HG03469 (cell line): ENCODE results near the gene WDR33.

Source experiments
- ATAC-seq: cut with Tn5 transposase; IDR thresholded peaks from one replicate; pipeline ENCODE4 v1.9.1; 2021; ENCODE audit warnings: mild to moderate bottlenecking, moderate library complexity, moderate number of reproducible peaks; ENCODE audit not compliant: unreplicated experiment

WDR33 gene

GRCh38 chr2:127769587-127769986 is 41.4 kb downstream of the WDR33 start:
- ATAC-seq, result no peak

- ATAC-seq, result no peak
Measured at GRCh38 chr2:127768775-127769479, 42.0 kb downstream of the WDR33 start.

- ATAC-seq, result no peak
Measured at GRCh38 chr2:127763776-127764175, 47.2 kb downstream of the WDR33 start.

- ATAC-seq, result no peak
Measured at GRCh38 chr2:127762846-127763245, 48.1 kb downstream of the WDR33 start.

- no peak for ATAC-seq
Measured at GRCh38 chr2:127762441-127762840, 48.5 kb downstream of the WDR33 start.

- no peak for ATAC-seq
Measured at GRCh38 chr2:127759931-127760330, 51.0 kb downstream of the WDR33 start.

GRCh38 chr2:127754186-127754585 is 56.8 kb downstream of the WDR33 start:
- no peak for ATAC-seq

GRCh38 chr2:127753374-127753773 is 57.6 kb downstream of the WDR33 start:
- no peak for ATAC-seq

GRCh38 chr2:127749537-127749936 is 61.4 kb downstream of the WDR33 start:
- peak; percentile 97 for ATAC-seq

- no peak for ATAC-seq
Measured at GRCh38 chr2:127747621-127748020, 63.4 kb downstream of the WDR33 start.

GRCh38 chr2:127743477-127744026 is 67.4 kb downstream of the WDR33 start:
- no peak for ATAC-seq

GRCh38 chr2:127740665-127741288 is 70.2 kb downstream of the WDR33 start:
- no peak for ATAC-seq

GRCh38 chr2:127739800-127740199 is 71.2 kb downstream of the WDR33 start:
- no peak for ATAC-seq

- no peak for ATAC-seq
Measured at GRCh38 chr2:127737892-127738291, 73.1 kb downstream of the WDR33 start.

- no peak for ATAC-seq
Measured at GRCh38 chr2:127735537-127736399, 75.2 kb downstream of the WDR33 start.

GRCh38 chr2:127735044-127735443 is 75.9 kb downstream of the WDR33 start:
- no peak for ATAC-seq

- no peak for ATAC-seq
Measured at GRCh38 chr2:127733816-127734537, 77.0 kb downstream of the WDR33 start.

GRCh38 chr2:127733113-127733815 is 77.7 kb downstream of the WDR33 start:
- ATAC-seq, result no peak

GRCh38 chr2:127726158-127726880 is 84.7 kb downstream of the WDR33 start:
- no peak for ATAC-seq
